Natural killer cell (primary cell): Measurements from ENCODE around the gene MISP3. TPM values are rescaled to one million over a fixed set of nuclear protein-coding genes. Genes with fewer than 3 reads are reported as not detected.

ENCODE experiments used
- ATAC-seq, 3 donors: fragments of 150-1000 bp in 2 of 3; fragments of 200-7000 bp in 1 of 3; cut with Tn5 transposase; 1 replicate in 1 of 3; 2 replicates in 2 of 3; pipeline ENCODE4 v1.10.0; 2021; ENCODE audit warnings: mild to moderate bottlenecking in 2 of 3, moderate library complexity in 2 of 3
- DNase-seq, 2 donors: peaks; one replicate each; pipeline versions ENCODE4 v3.0.0 to v3.0.0-alpha.2; 2013 to 2021; ENCODE audit warnings: mixed read lengths in 1 of 2
- H3K27ac ChIP-seq: one replicate; pipeline ENCODE4 v1.5.1; 2013; ENCODE audit warnings: mild to moderate bottlenecking, low read length
- H3K27me3 ChIP-seq: one replicate; pipeline ENCODE4 v1.6.1; 2013; ENCODE audit warnings: low read length; ENCODE audit not compliant: control insufficient read depth, insufficient read depth
- H3K36me3 ChIP-seq: one replicate; pipeline ENCODE4 v1.6.1; 2013; ENCODE audit warnings: low read length; ENCODE audit not compliant: control insufficient read depth, insufficient read depth
- H3K4me1 ChIP-seq: one replicate; pipeline ENCODE4 v1.6.1; 2013; ENCODE audit warnings: low read length; ENCODE audit not compliant: control insufficient read depth, insufficient read depth
- H3K4me3 ChIP-seq: one replicate; pipeline ENCODE4 v1.5.1; 2013; ENCODE audit warnings: low read length
- H3K9me3 ChIP-seq: one replicate; pipeline ENCODE4 v1.6.1; 2013; ENCODE audit warnings: low read length; ENCODE audit not compliant: control insufficient read depth, insufficient read depth
- H3K27ac Mint-ChIP-seq, 2 donors: one replicate each; pipeline ENCODE4 v1.8.0; 2022; ENCODE audit warnings: mild to moderate bottlenecking in 2 of 2, mixed read lengths in 2 of 2, moderate library complexity in 1 of 2
- H3K27me3 Mint-ChIP-seq, 2 donors: one replicate each; pipeline ENCODE4 v1.8.0; 2022; ENCODE audit warnings: low read depth in 2 of 2, mixed read lengths in 2 of 2
- H3K36me3 Mint-ChIP-seq: one replicate; pipeline ENCODE4 v1.8.0; 2022; ENCODE audit warnings: mixed read lengths
- H3K4me1 Mint-ChIP-seq, 2 donors: one replicate each; pipeline ENCODE4 v1.8.0; 2022; ENCODE audit warnings: mixed read lengths in 2 of 2
- H3K4me3 Mint-ChIP-seq: one replicate; pipeline ENCODE4 v1.8.0; 2022; ENCODE audit warnings: mild to moderate bottlenecking, moderate library complexity, mixed read lengths
- H3K9me3 Mint-ChIP-seq, 2 donors: one replicate each; pipeline ENCODE4 v1.8.0; 2022; ENCODE audit warnings: mixed read lengths in 2 of 2
- WGBS: methylation state at CpG from one replicate; pipeline ENCODE4 v1.1.7; 2013; ENCODE audit warnings: missing lambda C conversion rate; ENCODE audit not compliant: insufficient coverage; 5-methylcytosine and 5-hydroxymethylcytosine counted together
- intact Hi-C: fragments of 100-400 bp; cut with micrococcal nuclease; formaldehyde crosslinking; loops from one replicate; pipeline ENCODE4 v1.14.2; 2022
- total RNA-seq, 4 donors: library from RNA; stranded (reverse); fragments of 120-200 nt in 1 of 4; gene quantifications; one replicate each; pipeline versions ENCODE4 v1.2.3 to v1.2.4, GENCODE V29; 2013 to 2022
- TF ChIP-seq, protein P1 (sequence below): fragments of 200-600 bp; IDR thresholded peaks from one replicate; pipeline ENCODE4 v1.8.0; 2022; ENCODE audit warnings: antibody characterized with exemption

The MISP3 gene
- total RNA-seq, 3 donors from 2014 or later (not counting 1 experiment from before 2014, with no cell fraction given): 2.4 to 4.1 (median 2.4) TPM

- peaks cover 18% of the 10 kb centered on the region for H3K4me1 ChIP-seq
- Mint-ChIP-seq H3K4me1 (peaks cover 6 to 14% of the 10 kb centered on the region in 2 donors), H3K27me3 (no peaks in the 10 kb centered on the region), H3K4me3 (peak overlapping the region; percentile 97), H3K9me3 (no peaks in the 10 kb centered on the region), H3K27ac (peak overlapping the region; percentile 94 to 96), H3K36me3 (no peaks in the 10 kb centered on the region)
- DNase-seq (peak; percentile 99 to 100), ATAC-seq (peak; percentile 92 to 97 (median 94))
- under 1% methylated on average over 50 of the region's 50 CpGs for WGBS
- no peaks in the 10 kb centered on the region for H3K9me3 ChIP-seq
- H3K36me3 ChIP-seq: no peaks in the 10 kb centered on the region
- H3K27ac ChIP-seq: peak overlapping the region; percentile 78
- TF ChIP-seq, protein P1, sequence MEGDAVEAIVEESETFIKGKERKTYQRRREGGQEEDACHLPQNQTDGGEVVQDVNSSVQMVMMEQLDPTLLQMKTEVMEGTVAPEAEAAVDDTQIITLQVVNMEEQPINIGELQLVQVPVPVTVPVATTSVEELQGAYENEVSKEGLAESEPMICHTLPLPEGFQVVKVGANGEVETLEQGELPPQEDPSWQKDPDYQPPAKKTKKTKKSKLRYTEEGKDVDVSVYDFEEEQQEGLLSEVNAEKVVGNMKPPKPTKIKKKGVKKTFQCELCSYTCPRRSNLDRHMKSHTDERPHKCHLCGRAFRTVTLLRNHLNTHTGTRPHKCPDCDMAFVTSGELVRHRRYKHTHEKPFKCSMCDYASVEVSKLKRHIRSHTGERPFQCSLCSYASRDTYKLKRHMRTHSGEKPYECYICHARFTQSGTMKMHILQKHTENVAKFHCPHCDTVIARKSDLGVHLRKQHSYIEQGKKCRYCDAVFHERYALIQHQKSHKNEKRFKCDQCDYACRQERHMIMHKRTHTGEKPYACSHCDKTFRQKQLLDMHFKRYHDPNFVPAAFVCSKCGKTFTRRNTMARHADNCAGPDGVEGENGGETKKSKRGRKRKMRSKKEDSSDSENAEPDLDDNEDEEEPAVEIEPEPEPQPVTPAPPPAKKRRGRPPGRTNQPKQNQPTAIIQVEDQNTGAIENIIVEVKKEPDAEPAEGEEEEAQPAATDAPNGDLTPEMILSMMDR: no peak
- H3K4me3 ChIP-seq: peak overlapping the region; percentile 49
- no peaks in the 10 kb centered on the region for H3K27me3 ChIP-seq
- intact Hi-C loops: loop anchor here (1.0 to 5.0 kb wide), 4 partner anchors 10 to 74 kb away; partner anchors contain the start of genes ASF1B, PRKACA and RFX1
These were observed 8.6 kb downstream of the MISP3 start for GRCh38 chr19:14080887-14081796.

DNA sequence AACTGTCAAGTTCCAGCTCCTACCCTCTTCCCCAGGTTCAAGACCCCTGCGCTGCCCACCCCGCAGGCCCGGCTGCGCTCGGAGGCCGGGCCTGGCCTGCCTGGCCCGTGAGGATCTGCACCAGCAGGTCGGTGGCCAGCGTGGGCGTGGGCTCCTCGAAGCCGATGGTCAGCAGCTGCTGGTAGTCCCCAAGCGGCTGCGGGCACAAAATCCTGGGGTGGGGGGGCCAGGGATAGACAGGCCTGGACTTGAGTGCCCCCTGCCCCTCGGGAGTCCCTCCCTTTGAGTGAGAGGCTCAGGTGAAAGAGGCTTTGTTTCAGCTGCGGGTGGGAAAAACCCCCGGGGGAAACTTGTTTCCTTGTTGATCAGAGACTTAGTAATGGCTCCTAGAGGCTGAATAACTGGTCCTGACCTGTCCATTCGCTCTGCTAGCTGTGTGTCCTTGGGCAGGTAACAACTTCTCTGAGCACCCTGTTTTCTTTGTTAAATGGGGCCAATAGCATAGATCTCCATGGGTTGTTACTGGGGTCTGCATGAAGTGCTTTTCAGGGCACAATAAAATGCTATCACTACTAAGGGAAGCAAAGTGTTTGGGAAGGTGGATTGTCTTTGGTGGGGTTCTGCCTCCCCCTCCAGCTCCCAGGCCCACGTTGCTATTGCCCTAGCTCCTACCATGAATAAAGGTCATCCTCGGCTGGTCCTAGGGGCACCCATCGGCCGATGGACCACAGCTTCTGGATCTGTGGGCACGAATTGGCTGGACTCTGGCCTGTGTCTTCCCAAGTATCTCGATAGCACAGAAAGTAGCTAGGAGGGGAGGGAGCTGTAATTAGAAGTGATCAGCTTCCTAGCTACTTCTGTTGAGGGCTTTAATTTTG lies 9.4 kb downstream of the MISP3 start:
- peak overlapping the region; percentile 76 for H3K27ac ChIP-seq
- H3K27me3 Mint-ChIP-seq: no peaks in the 10 kb centered on the region
- no peaks in the 10 kb centered on the region for H3K9me3 Mint-ChIP-seq
- H3K4me3 ChIP-seq: peak overlapping the region; percentile 49
- DNase-seq (peak in 1 of 2 donors; percentile 77), ATAC-seq (peak in 1 of 3 donors; percentile 24)
- peak overlapping the region; percentile 97 for H3K4me3 Mint-ChIP-seq
- peaks cover 18% of the 10 kb centered on the region for H3K4me1 ChIP-seq
- H3K36me3 Mint-ChIP-seq: no peaks in the 10 kb centered on the region
- H3K27ac Mint-ChIP-seq: peak overlapping the region; percentile 94 to 96
- H3K27me3 ChIP-seq: no peaks in the 10 kb centered on the region
- 27% methylated on average over 24 of the region's 24 CpGs for WGBS
- H3K9me3 ChIP-seq: no peaks in the 10 kb centered on the region
- intact Hi-C loops: loop anchor here (1.0 to 5.0 kb wide), 4 partner anchors 9 to 75 kb away; partner anchors contain the start of genes ASF1B, PRKACA and RFX1
- H3K36me3 ChIP-seq: no peaks in the 10 kb centered on the region
- H3K4me1 Mint-ChIP-seq: peaks cover 6 to 14% of the 10 kb centered on the region in 2 donors
- TF ChIP-seq, protein P1: no peak

DNA sequence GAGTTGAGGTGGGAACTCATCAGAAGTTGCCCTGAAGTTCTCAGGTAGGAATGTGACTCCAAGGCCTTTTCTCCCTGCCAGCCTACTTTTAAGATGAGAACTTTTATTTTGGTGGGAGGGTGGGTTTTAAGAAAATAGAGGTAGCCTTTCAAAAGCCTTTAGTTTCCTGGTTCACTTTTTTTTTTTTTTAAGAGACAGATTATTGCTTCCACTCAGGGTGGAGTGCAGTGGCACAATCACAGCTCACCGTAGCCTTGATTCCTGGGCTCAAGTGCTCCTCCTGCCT lies 10.0 kb downstream of the MISP3 start:
- no peaks in the 10 kb centered on the region for H3K27me3 ChIP-seq
- peak overlapping the region in 1 of 2 donors; percentile 27 for H3K27ac Mint-ChIP-seq

More for the DNA sequence above, 10.0 kb downstream of the MISP3 start:
- H3K4me3 Mint-ChIP-seq: peak overlapping the region; percentile 9
- TF ChIP-seq, protein P1: no peak
- DNase-seq (no peak), ATAC-seq (no peak)
- H3K4me1 Mint-ChIP-seq: peaks cover 6 to 14% of the 10 kb centered on the region in 2 donors
- H3K36me3 Mint-ChIP-seq: no peaks in the 10 kb centered on the region
- Histone ChIP-seq H3K4me3 (no peak overlapping the region), H3K4me1 (peaks cover 18% of the 10 kb centered on the region), H3K27ac (no peak overlapping the region), H3K36me3 (no peaks in the 10 kb centered on the region), H3K9me3 (no peaks in the 10 kb centered on the region)
- H3K9me3 Mint-ChIP-seq: no peaks in the 10 kb centered on the region
- intact Hi-C loops: loop anchor here (5.0 kb wide), 1 partner anchor 35 kb away; the partner anchor contains the start of gene PRKACA
- H3K27me3 Mint-ChIP-seq: no peaks in the 10 kb centered on the region
- 100% methylated on average over 1 of the region's 1 CpG for WGBS
